ENCODE data around the gene TNFRSF12A. TPM values are rescaled to one million over a fixed set of nuclear protein-coding genes. Genes with fewer than 3 reads are reported as not detected.
A peak's percentile ranks its signal among the peaks of the same experiment; 100 is the strongest.

TNFRSF12A gene
- total and polyA plus RNA-seq, 2 of the 13 experiments (the other 11 are each of a cell fraction or from before 2014, with no cell fraction given), result 61.9 to 66.0 TPM

GRCh38 chr16:3020247-3020603 is at the start of gene TNFRSF12A (continued):
- no peak for TF ChIP-seq NR1H2 (CRISPR knock-in tag; IDR thresholded peaks at IDR 0.05; ENCODE audit: borderline replicate concordance, low read depth)
- TF ChIP-seq ZSCAN9 (CRISPR knock-in tag; IDR thresholded peaks at IDR 0.05; ENCODE audit: borderline replicate concordance), result no peak
- no peak for TF ChIP-seq ATF2 (CRISPR knock-in tag; IDR thresholded peaks at IDR 0.05)
- TF ChIP-seq ZNF724P (CRISPR knock-in tag; IDR thresholded peaks at IDR 0.05; ENCODE audit: borderline replicate concordance), result no peak
- TF ChIP-seq MXD3 (CRISPR knock-in tag; IDR thresholded peaks at IDR 0.05), result peak; percentile 52; the same call in 1 of the 2 replicates
- TF ChIP-seq HMGXB3 (CRISPR knock-in tag; IDR thresholded peaks at IDR 0.05; ENCODE audit: borderline replicate concordance), result no peak
- no peak for TF ChIP-seq NFKBIZ (CRISPR knock-in tag; IDR thresholded peaks at IDR 0.05)
- TF ChIP-seq PHF8 (CRISPR knock-in tag; IDR thresholded peaks at IDR 0.05), result peak; percentile 54
- TF ChIP-seq PCBP2 (optimal IDR thresholded peaks at IDR 0.05; ENCODE audit: low read depth, low read length, poor library complexity, severe bottlenecking), result no peak
- TF ChIP-seq NCOA5 (CRISPR knock-in tag; IDR thresholded peaks at IDR 0.05), result no peak
- TF ChIP-seq HOXA3 (CRISPR knock-in tag; IDR thresholded peaks at IDR 0.05), result peak; percentile 26; the same call in 1 of the 2 replicates
- no peak for TF ChIP-seq TP53 (CRISPR knock-in tag; conservative IDR thresholded peaks at IDR 0.05)
- 0 out of 2 replicates have a peak, but pooled peaks have one; percentile 45 for TF ChIP-seq KMT2B (CRISPR knock-in tag; IDR thresholded peaks at IDR 0.05)
- TF ChIP-seq ZNF362 (CRISPR knock-in tag; IDR thresholded peaks at IDR 0.05; ENCODE audit: borderline replicate concordance), result no peak
- TF ChIP-seq STAT5B (CRISPR knock-in tag; IDR thresholded peaks at IDR 0.05), result no peak
- no peak for TF ChIP-seq KLF13 (CRISPR knock-in tag; IDR thresholded peaks at IDR 0.05)
- no peak for TF ChIP-seq FOXA1 (IDR thresholded peaks at IDR 0.05)
- no peak for TF ChIP-seq FOXA1 (CRISPR knock-in tag; IDR thresholded peaks at IDR 0.05)
- 0 out of 4 replicates have a peak, but pooled peaks of 1 of the 2 experiments have one; percentile 1 for TF ChIP-seq KLF16 (CRISPR knock-in tag; IDR thresholded peaks at IDR 0.05)

Measured in HepG2 (cell line).